ENCODE results near the gene ZEB2.

Gene ZEB2

GRCh38 chr2:144512891-144513351 lies 7.0 kb downstream of the ZEB2 start:
- DNase-seq (ENCODE audit: low spot score), result no peak

DNA sequence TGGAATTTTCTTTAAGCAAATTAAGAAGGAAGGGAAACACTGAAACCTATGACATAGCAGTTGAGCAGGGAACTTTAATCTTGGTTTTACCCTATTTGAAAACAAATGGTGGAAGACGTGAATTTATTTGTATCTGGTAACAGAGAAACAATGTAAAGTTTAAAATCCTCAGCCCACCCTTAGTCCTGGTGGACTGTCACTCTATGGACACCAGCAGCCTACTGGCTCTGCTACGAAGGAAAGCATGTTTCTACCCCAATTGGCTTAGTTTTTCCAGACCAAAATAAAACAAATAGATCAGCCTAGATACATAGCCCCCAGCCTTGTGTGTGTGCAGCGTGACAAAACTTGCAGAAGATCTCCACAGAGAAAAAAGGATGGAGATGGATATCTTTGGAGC lies 7.4 kb downstream of the ZEB2 start:
- no peak for DNase-seq (ENCODE audit: low spot score)

DNA sequence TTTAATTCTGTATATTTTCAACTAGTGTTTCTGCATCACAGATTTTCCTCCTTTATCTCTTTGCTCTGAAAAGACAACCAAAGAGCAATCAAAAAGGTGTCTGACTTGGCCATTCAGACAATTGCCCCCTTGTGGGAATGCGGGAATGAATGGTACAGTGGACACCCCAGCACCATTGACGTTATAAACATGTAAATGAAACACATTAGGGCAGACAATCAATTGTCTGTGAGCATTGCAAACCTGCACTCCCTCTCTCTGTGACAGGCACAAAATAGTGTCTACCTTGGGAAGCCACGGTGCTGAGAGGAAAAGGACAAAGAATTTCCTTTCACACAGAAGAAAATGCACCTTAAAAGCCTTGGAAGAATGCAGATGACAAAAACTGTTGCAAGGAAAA lies 8.0 kb downstream of the ZEB2 start:
- no peak for DNase-seq (ENCODE audit: low spot score)

DNA sequence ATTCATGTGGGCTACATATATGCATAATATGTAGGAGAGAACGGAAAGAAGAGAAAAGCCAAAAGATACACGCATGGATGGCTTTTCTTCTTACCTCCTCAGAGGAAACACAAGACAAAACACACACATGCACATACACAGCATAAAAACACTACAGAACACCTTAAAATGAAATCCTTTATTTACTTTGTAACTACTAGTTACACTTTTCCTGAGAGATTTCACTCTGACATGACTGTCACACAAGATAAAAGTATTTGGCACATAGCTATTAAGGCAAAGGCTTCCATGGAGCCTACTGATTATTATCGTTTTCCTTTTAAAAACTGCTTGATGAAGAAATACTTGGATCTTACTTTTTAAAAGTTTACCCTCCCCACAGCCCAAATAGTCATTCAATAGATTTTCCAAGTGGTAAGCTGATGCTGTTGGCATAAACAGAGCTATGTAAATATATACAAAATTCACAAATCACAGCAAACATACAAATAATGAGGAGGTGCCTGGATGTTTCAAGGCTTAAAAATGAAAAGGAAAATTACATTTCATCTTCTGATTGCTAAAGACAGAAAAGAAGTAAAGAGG lies 8.6 kb downstream of the ZEB2 start:
- no peak for DNase-seq (ENCODE audit: low spot score)

GRCh38 chr2:144510294-144510991 lies 9.5 kb downstream of the ZEB2 start:
- peak; percentile 68 for DNase-seq (ENCODE audit: low spot score)

DNA sequence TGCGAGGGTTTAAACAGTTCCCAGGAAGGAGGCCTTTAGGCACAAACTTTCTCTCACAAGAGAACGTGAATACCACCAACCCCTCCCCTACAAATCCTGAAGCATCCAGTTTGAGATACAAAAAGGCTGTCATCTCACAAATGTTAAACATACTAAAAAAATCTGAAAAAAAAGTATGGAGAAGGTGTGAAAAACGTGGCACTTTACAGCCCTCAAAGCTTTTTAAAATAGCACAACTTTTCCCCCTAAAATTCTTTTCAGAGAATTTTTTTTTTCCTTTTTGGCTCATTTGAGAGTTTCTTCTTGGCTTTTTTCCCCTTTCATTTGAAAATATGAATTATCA lies 10.1 kb downstream of the ZEB2 start:
- no peak for DNase-seq (ENCODE audit: low spot score)

GRCh38 chr2:144509001-144509878 lies 10.7 kb downstream of the ZEB2 start:
- no peak for DNase-seq (ENCODE audit: low spot score)

DNA sequence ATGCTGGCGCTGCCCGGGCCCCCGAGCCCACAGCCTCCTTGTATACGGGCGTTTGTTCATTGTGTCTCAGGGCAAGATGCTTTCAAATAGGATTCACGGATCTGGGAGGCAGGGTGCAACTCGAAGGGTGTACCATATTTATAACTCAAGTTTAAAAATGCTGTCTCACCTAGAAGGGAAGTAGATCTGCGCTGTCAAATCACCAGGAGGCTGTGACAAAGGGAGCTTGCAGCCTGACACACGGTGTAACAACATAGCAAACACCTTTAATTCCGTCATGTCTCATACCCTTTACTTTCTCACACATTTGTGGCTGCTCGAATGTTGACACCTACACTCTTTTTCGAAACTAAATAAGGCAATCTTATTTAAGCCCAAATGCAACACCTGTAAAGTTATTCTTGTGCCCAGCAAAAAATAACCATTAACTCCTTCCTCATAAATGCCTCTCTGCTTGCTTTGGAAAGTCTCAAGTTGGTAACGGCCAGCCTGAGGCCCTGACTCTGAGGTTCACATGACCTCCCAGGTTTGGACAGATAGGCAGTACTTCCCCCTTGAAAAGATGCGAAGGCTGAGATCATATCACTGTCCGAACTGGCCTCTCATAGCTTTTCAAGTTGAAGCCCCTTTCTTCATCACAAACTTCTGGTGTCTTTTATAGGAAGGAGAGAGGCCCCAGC lies 11.6 kb downstream of the ZEB2 start:
- DNase-seq (ENCODE audit: low spot score), result peak; percentile 48

DNA sequence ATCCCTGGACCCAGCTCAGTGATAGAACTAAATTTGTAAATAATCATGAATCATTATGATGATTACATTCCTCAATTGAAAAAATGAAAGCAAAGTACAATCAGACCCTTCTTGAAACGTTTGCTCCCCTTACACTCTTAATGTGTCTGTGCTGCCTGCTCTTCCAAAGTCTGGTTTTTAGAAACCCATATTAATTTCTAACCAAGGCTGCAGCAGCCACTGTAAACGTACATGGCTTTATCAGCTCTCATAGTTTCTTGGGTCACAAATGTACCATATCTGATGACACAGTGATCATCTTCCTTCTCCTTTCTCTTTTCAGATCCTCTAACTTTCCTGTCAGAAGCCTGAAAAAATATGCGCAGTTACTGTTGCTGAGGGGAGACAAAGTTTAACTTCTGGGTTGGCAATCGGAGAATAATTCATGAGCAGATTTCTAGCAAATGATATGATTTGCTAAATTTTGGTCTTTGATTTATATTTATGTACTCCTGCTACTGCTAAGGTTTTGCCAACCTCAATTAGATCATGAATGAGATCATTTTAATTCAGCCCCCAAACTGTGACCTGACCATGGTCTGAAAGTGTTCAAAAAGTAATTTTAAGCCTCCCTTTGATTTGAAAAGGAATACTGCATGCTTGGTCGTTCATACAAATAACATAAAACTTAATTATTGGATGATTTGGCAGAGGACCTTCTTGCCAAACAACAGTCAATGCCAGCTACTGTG lies 12.3 kb downstream of the ZEB2 start:
- DNase-seq (ENCODE audit: low spot score), result no peak

- peak; percentile 56 for DNase-seq (ENCODE audit: low spot score)
Measured at GRCh38 chr2:144505245-144505831, 14.6 kb downstream of the ZEB2 start.

- DNase-seq (ENCODE audit: low spot score), result no peak
Measured at GRCh38 chr2:144504218-144504641, 15.7 kb downstream of the ZEB2 start.

- DNase-seq (ENCODE audit: low spot score), result no peak
Measured at GRCh38 chr2:144503242-144503641, 16.7 kb downstream of the ZEB2 start.

- no peak for DNase-seq (ENCODE audit: low spot score)
Measured at GRCh38 chr2:144502369-144502768, 17.6 kb downstream of the ZEB2 start.

DNA sequence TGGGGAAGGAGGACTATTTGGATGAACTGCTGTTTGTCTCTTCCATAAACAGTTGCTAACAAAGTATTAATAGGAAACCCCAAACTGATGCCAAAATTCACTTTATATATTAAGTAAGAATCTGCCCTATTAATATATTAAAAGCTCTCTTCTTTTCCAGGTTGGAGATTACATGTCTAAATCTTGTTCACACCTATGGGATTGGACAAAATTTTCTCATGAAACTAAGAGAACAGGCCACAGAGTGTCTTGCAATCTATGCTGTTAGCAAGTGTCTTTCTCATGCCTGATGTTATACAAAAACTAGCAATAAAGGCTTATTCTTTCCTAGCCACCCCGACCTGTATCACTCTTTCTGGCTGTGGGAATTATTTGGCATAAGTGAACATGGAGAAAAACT lies 18.3 kb downstream of the ZEB2 start:
- no peak for DNase-seq (ENCODE audit: low spot score)

DNA sequence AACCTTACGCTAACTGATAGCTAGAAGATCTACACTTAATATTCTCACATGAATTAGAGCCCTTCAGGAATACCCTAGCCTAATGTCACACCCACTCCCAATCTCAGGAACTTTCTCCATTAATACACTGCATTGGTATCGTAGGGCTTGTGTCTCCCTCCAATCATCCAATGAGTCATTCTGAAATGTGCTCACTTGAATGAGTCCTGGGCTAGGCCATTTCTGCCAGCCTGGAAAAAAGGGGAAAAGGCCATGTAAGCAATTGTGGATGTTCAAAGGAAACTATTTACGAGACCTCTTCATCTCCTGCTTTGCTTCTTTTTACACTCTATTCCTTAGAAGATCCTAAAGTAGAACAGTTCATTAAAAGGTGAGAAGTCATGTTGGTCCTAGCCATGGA lies 18.8 kb downstream of the ZEB2 start:
- DNase-seq (ENCODE audit: low spot score), result no peak

DNA sequence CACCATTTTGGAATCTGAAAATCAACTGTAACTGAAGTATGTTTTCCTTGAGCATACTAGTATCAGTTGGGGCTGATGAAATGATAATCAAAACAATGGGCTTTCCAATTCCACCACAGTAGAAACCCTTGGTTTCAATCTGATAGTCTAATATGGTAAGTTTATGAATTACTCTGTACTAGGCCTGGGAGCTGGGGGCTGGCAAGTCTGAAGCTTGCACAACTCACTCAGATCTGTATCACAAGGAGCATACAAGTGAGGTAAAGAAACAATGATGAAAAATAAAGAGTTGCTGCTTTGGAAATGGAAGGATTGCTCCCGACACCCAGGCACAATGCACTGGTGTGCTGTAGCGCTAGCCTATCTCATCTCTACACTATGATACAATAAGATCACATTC lies 19.4 kb downstream of the ZEB2 start:
- no peak for DNase-seq (ENCODE audit: low spot score)

DNA sequence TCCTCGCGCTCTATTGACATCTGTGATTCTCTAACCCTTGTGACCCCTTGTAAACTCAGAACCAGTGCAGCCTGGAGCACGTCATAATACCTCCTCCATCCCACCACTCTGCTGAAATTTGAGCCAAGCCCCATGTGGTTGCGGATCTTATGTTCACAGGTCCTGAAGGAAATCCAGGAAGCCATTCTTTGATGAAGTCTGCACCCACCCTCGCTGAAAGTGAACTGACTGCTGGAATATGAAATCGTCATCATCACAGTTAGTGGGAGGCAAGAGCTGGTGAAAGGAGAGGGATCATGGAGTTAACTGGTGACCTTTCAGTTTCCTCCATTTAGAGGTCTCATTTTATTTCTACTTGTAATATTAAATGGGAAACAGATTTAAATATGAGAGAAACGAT lies 21.6 kb downstream of the ZEB2 start:
- no peak for DNase-seq (ENCODE audit: low spot score)

DNA sequence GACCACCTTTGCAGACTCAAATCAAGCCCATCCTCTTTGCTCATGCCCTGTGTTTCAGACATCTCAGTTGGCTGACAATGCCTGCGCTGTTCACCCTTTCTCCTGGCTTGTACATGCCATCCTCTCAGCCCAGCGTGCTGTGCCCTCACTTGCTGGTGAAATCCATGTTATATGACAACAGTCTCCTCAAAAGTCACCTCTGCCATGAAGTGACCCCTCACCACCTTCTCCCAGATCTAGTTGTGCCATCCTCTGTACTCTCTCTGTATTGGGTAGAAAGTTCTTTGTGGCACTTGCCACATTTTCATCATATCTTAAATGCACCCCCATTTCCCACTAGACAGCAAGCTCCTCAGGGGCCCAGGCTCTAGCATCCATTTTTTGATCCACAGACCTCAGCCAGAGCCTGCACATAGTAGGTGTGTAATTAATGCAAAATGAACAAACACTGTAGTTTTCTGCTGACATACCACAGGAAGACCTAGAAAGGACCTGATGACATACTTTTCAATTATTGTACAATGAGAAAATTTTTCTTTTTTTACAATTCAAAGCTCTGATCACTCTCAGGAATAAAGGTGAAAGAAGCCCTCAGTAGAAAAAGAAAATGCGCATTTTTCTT lies 22.8 kb downstream of the ZEB2 start:
- DNase-seq (ENCODE audit: low spot score), result no peak

- no peak for DNase-seq (ENCODE audit: low spot score)
Measured at GRCh38 chr2:144496092-144496976, 23.6 kb downstream of the ZEB2 start.
